ENCODE measurements around the gene CALHM4. TPM values are rescaled to one million over a fixed set of nuclear protein-coding genes. Genes with fewer than 3 reads are reported as not detected.

The CALHM4 gene, protein sequence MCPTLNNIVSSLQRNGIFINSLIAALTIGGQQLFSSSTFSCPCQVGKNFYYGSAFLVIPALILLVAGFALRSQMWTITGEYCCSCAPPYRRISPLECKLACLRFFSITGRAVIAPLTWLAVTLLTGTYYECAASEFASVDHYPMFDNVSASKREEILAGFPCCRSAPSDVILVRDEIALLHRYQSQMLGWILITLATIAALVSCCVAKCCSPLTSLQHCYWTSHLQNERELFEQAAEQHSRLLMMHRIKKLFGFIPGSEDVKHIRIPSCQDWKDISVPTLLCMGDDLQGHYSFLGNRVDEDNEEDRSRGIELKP
- total RNA-seq (2014; rRNA removed; shearing (Covaris generic); ENCODE audit: low replicate concordance): not detected in 2 replicates

DNA sequence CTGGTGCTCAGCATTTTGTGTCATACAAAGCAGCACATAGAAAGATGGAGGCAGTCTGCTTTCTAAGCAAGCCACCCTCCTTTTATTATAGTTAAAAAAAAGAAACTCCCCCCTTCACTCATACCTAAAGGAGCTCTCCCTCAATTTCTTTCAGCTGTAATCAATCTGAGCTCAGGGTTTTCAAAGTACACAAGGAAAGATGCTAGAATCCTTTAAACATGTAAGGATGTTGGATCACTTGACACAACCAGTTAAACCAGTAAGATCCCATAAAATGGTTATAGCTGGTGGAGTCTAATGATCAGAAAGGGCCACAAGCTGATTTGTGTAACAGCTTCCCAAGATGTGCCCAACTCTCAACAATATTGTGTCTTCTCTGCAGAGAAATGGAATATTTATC is at the start of gene CALHM4:
TSS of gene CALHM4 (plus strand) at position 301 of the 400 bp plus-strand sequence. CDS start at position 344, 43 bp downstream.
- no peak within 1 kb of the TSS for H3K4me3 ChIP-seq
- no peaks in the 10 kb centered on the region for H3K27me3 ChIP-seq
- no peak for DNase-seq
- H3K9me3 ChIP-seq: no peaks in the 10 kb centered on the region
- no peaks in the 10 kb centered on the region for H3K36me3 ChIP-seq

DNA sequence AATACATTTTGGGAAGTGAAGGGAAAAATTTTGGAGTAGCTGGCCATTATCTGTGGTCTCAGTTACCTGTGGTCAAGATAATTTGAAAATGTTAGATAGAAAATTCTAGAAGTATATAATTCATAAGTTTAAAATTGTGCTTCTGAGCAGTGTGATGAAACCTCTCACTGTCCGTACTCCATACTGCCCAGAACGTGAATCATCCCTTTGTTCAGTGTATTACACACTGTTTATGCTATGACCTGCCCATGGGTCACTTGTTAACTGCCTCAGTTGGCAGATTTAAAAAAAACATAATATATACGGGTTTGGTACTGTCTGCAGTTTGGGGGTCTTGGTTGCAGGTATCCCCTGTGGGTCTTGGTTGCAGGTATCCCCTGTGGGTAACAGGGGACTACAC is 46.2 kb upstream of the CALHM4 start:
- Histone ChIP-seq H3K4me3 (no peak overlapping the region), H3K36me3 (no peaks in the 10 kb centered on the region), H3K9me3 (peaks cover 2% of the 10 kb centered on the region; the same call in 1 of the 2 replicates), H3K27me3 (no peaks in the 10 kb centered on the region)
- DNase-seq: no peak

DNA sequence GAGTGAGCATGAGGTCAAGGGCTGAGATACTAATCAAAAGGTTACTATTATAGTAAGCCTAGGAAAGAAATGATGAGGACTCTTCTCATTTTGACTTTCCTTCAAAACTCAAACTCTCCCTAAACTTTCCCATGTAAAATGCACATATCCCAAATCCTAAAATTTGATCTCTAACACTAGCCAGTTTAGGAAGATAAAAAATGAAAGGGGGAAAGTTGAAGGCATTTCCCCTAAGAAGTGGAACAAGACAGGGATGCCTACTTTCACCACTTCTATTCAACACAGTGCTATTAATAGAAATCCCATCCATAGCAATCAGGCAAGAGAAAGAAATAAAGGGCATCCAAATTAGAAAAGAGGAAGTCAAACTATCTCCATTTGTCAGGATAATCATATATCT is 45.0 kb upstream of the CALHM4 start:
- H3K27me3 ChIP-seq: no peaks in the 10 kb centered on the region
- H3K9me3 ChIP-seq: peaks cover 2% of the 10 kb centered on the region; the same call in 1 of the 2 replicates
- H3K4me3 ChIP-seq: no peak overlapping the region
- no peaks in the 10 kb centered on the region for H3K36me3 ChIP-seq
- DNase-seq: no peak

DNA sequence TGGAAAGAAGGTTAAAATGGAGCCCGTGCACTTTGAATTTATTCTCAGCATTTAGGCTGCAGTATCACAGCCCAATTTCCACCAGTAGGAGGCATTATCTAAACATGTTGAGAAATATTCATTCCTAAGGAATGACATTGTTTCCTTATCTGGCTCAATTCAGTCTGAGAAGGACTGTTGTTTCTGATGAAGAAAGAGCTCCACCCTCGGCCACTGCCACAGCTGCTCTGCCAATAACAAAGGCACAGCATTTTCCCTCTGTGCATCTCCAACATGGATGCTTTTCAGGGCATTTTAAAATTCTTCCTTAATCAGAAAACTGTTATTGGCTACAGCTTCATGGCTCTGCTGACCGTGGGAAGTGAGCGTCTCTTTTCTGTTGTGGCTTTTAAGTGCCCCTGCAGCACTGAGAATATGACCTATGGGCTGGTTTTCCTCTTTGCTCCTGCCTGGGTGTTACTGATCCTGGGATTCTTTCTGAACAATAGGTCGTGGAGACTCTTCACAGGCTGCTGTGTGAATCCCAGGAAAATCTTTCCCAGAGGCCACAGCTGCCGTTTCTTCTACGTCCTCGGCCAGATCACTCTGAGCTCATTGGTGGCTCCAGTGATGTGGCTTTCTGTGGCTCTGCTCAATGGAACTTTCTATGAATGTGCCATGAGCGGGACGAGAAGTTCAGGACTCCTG is 42.0 kb upstream of the CALHM4 start, which contains the start of gene CALHM5:
TSS of gene CALHM5 (plus strand) at position 216 of the 687 bp plus-strand sequence. CDS start at position 274, 58 bp downstream.
- H3K36me3 ChIP-seq: no peaks in the 10 kb centered on the region
- H3K4me3 ChIP-seq: peak within 1 kb of the TSS; percentile 15
- no peaks in the 10 kb centered on the region for H3K27me3 ChIP-seq
- DNase-seq: peak; percentile 50
- H3K9me3 ChIP-seq: peaks cover 2% of the 10 kb centered on the region; the same call in 1 of the 2 replicates

DNA sequence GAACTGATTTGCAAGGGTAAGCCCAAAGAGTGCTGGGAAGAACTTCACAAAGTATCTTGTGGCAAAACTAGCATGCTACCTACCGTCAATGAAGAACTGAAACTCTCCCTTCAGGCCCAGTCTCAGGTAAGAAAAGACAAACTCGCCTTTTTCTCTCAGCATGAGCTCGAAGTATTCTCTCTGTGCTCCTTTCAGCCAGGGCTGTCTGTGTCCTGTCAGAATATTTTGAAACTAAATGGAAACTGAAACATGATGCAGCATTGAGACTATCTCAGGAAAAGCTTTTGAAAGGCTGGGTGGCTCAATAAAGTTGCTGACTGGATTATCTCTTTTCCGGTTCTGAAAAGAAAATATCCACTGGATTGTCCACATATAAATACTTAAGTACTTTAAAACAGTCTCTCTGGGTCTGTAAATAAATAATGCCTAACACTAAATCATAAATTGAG is 41.4 kb upstream of the CALHM4 start:
- peak overlapping the region; percentile 15 for H3K4me3 ChIP-seq
- no peak for DNase-seq
- no peaks in the 10 kb centered on the region for H3K36me3 ChIP-seq
- peaks cover 2% of the 10 kb centered on the region; the same call in 1 of the 2 replicates for H3K9me3 ChIP-seq
- no peaks in the 10 kb centered on the region for H3K27me3 ChIP-seq

DNA sequence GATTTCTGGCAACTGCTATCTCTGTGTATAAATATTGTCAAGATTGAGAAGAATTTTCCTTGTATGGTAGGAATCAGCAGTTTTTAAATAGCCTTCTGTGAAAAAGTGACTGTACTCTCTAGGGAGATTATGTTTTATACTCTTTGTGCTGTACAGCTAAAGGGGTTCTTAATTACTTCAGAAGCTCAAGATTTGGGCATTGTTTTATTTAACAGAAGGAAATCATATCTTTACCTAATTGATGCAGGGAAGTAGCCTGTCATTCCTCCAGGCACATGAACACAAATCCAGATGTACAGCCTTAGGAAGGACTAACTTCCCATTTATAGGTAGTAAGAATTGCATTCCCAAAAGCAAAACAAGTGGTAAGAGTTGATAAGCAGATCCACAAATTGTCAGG is 40.8 kb upstream of the CALHM4 start:
- H3K27me3 ChIP-seq: no peaks in the 10 kb centered on the region
- H3K9me3 ChIP-seq: peaks cover 2% of the 10 kb centered on the region; the same call in 1 of the 2 replicates
- no peak for DNase-seq
- H3K4me3 ChIP-seq: peak overlapping the region; percentile 15
- H3K36me3 ChIP-seq: no peaks in the 10 kb centered on the region

DNA sequence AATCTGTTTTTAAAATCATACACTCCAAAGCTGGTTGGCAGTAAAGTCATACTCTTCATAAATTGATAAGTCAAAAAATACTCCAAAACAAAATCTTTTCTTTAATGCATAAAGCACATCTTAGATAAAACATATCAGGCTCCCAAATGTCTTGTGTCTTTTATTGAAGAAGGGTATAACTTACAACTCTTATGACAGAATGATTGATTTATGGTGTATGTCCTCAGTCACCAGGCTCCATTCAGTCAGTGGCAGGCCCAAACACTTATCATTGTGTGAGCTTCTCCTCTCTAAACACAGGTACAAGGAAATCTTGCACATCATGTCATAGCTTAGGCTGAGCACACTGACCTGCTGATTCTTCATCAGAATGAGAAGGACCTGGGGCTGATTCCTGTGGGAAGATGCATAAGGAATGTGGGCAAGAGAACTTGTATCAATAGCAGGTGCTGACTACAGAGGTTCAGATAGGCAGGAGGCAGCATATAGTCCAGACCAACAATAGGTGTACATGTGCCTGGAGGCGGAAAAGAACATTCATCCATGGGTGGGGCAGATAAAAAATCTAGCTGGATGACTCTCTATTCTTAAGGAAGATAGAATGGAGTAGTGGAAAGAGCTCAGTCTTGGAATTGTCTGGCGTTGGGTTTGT is 40.2 kb upstream of the CALHM4 start:
- H3K4me3 ChIP-seq: no peak overlapping the region
- no peak for DNase-seq
- H3K36me3 ChIP-seq: no peaks in the 10 kb centered on the region

DNA sequence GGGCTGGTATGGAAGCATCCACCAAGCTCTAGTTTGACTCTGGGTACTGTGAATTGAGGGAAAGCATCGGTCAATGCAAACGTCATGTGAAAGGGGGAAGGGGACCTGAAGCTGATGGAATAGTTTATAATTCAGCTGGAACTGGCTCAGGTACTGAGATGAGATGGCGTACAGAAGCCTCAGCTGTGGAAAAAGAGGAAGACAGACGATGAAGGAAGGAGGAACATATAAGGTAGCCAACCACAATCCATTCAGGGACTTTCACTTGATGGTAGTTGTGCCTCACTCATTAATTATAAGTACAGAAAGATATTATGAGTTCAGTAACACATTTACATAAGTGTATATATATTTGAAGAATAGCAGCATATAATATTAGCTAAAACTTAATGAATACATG is 39.4 kb upstream of the CALHM4 start:
- no peak for DNase-seq
- no peaks in the 10 kb centered on the region for H3K36me3 ChIP-seq
- no peak overlapping the region for H3K4me3 ChIP-seq
- no peaks in the 10 kb centered on the region for H3K27me3 ChIP-seq
- H3K9me3 ChIP-seq: peaks cover 2% of the 10 kb centered on the region; the same call in 1 of the 2 replicates

More for the DNA sequence above, 40.2 kb upstream of the CALHM4 start:
- Histone ChIP-seq H3K27me3 (no peaks in the 10 kb centered on the region), H3K9me3 (peaks cover 2% of the 10 kb centered on the region; the same call in 1 of the 2 replicates)

DNA sequence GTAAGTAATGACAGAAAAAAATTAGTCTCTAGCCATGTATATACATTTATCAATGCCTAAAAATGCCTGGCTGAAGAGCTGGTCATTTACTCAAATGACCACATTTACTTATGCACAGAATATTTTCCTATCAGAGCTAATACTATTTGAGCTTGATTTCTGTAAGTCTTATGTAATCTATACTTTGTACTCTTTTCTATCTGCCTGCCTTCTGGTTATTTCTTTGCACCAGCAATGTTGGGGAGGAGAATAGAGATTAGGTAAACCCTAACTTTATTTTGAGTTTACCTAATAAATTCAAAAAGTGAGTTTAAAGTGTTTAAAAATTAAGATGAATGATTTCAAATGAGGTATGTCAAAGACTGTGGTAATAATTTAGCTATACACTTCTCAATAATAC is 38.4 kb upstream of the CALHM4 start:
- no peak overlapping the region for H3K4me3 ChIP-seq
- DNase-seq: no peak
- H3K27me3 ChIP-seq: no peaks in the 10 kb centered on the region
- no peaks in the 10 kb centered on the region for H3K9me3 ChIP-seq
- H3K36me3 ChIP-seq: no peaks in the 10 kb centered on the region

DNA sequence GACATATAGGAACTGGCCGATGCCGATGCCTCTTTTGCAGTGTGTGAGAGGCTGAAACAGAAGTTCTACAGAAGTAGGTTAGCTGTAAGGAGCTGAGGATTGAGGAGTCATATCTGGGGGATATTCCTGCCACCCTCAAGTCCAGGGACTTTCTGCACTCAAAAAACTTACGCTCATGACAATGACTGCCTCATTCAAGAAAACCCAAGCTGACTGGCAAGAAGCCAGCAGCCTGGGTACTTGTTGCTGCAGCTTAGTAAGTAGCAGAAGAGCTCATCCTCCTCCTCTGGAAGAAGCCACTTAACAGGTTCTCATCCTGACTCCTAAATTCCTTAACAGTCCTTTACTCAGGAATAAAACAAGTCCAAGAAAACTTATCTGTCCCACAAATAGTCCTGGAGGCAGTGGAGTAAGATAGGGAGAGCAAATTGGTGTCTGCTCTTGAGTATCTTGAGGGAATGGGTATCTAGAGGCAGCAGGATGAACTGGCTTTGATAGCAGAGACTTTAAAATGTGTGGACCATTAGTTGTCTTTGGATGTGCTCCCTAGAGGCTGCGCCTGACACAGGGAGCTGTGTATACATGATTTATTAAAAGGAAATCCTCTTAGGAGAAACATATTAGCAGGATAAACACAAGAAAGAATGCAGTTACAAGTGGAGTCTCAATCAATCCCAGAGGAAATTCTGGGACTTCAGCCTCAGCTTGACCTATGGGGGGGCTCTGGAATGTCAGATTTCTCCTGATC is 34.8 kb upstream of the CALHM4 start:
- no peaks in the 10 kb centered on the region for H3K27me3 ChIP-seq
- H3K36me3 ChIP-seq: no peaks in the 10 kb centered on the region
- H3K9me3 ChIP-seq: no peaks in the 10 kb centered on the region
- no peak for DNase-seq
- H3K4me3 ChIP-seq: no peak overlapping the region

DNA sequence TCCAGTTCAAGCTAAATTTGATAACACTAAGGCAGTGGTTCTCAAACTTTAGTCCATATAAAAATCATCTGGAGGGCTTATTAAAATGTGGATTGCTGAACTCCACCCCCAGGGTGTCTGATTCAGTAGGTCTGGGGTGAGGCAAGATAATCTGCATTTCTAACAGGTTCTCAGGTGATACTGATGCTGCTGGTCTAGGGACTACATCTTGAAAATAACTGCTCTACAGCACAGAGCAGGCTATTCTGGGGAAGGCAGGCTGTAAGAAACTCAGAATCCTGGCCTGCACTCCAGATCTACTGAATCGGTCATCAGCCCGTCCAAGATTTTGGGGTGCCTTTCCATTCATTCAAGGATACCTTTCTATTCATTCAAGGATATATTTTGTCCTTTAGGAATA is 30.7 kb upstream of the CALHM4 start:
- H3K36me3 ChIP-seq: no peaks in the 10 kb centered on the region
- no peak overlapping the region for H3K4me3 ChIP-seq
- H3K9me3 ChIP-seq: no peaks in the 10 kb centered on the region
- H3K27me3 ChIP-seq: peaks cover 3% of the 10 kb centered on the region
- DNase-seq: no peak

DNA sequence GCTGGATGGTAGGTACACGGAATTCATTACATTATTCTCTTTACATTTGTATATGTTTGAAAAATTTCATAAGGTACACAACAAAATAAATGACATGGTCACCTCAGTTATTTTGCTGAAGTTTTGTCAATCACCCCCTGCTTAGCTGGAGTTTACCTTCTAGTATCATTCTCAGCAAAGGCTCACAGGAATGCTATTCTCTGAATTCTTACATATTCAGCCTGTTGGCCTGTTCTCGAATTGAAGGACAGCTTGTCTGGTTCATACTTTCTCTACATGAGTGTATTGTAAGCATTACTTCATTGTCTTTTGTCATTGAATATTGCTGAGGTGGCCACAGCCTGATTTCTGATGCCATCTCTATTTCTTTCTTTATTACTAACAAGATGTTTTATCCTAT is 29.3 kb upstream of the CALHM4 start:
- DNase-seq: no peak

DNA sequence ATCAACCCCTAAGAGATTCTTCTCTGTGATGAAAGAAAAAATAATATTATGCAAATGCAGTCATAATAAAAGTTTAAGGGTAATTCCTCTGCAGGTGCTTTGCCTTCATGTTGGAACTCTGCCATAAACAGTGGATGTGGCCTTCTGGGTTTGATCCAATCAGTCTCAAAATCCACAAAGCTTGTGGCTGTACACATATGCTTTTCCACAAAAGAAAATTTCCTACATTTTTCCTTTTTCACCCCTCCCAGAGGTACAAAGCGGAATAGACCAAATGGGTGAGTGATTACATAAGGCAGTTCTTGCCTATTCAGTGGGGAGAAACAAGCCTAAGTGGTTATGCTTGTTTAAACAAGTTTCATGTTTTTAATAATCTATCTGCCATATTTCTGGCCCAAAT is 25.4 kb upstream of the CALHM4 start:
- DNase-seq: no peak
- peaks cover 15% of the 10 kb centered on the region for H3K27me3 ChIP-seq
- H3K36me3 ChIP-seq: no peaks in the 10 kb centered on the region
- no peak overlapping the region for H3K4me3 ChIP-seq
- no peaks in the 10 kb centered on the region for H3K9me3 ChIP-seq

More for the DNA sequence above, 29.3 kb upstream of the CALHM4 start:
- no peaks in the 10 kb centered on the region for H3K36me3 ChIP-seq
- H3K4me3 ChIP-seq: no peak overlapping the region
- peaks cover 5% of the 10 kb centered on the region for H3K27me3 ChIP-seq
- H3K9me3 ChIP-seq: no peaks in the 10 kb centered on the region

DNA sequence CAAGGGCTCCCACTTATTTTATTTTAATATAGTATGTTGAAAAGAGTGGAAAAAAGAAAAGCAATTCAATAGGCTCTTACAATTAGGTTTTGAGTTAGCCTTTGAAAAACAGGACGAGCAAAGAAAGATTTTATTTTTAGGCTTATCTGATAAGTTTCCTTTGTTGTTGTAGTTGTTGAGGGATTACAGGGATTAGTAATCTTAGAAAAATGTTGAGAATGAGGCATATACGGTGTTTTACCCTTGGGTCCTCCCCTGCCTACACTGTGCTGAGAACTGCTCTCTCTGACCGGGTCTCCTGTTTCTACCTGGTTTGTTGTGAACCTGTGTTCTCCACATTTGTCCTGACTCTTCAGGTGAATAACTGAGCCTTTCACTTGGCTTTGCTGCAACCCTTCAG is 24.8 kb upstream of the CALHM4 start:
- no peaks in the 10 kb centered on the region for H3K36me3 ChIP-seq
- DNase-seq: no peak
- peaks cover 18% of the 10 kb centered on the region for H3K27me3 ChIP-seq
- no peak overlapping the region for H3K4me3 ChIP-seq
- H3K9me3 ChIP-seq: no peaks in the 10 kb centered on the region

DNA sequence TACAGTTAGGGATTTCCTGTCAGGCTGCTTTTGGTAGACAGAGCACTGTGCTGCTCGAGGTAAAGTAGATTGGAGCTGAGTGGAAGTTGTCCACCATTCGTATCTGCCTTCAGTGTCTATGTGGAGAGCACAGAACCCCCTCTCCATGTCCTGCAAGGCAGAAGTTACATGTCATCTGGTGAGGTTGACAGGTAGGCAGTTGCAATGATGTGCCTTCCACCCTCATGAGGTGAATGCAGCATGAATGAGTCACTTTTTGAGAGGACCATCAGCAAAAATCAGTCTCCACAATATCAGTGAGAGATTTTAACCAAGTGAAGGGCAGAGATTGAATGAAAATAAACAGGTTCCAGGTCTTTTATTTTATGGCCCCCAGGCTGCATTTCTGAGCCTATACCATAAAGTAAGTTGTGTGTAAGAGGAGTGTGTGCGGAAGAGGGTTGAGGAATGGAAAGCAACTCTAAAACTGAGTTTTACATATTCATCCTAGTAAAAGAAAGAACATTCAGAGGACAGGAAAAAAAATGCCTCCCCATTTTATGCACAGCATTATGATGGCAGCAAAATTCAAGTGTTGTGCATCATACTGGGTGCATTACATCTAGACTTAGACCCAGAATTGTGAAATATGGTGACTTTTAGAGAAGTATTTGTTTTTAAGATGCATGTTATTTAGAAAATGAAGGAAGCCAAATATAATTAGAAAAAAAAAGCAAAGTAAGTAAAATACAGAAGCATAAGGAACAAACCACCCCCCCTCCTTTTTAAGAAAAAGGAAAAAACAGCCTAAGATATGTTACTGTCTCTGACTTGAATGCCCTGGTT is 23.9 kb upstream of the CALHM4 start:
- Histone ChIP-seq H3K27me3 (peaks cover 15% of the 10 kb centered on the region), H3K4me3 (no peak overlapping the region), H3K36me3 (no peaks in the 10 kb centered on the region), H3K9me3 (no peaks in the 10 kb centered on the region)
- DNase-seq: no peak

DNA sequence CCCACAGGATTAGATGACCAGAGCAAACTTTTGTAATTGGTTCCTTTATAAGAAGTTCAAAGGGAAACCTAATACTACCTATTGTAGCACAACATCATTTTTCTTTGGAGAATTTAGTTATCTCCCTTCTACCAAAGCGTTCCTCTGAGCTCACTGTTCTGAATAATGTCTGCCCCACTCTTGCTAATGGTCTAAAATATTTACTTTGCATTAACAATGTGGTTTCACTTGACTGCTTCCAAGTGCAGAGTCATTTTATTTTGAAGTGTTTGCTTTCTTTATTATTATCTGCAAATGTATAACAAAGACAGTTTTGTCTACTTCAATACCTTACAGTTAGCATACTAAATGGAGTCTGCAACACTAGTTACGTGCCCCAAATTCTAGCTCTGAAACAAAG is 23.1 kb upstream of the CALHM4 start:
- peaks cover 15% of the 10 kb centered on the region for H3K27me3 ChIP-seq

More for the DNA sequence above, 23.1 kb upstream of the CALHM4 start:
- no peak for DNase-seq
- H3K4me3 ChIP-seq: no peak overlapping the region
- no peaks in the 10 kb centered on the region for H3K36me3 ChIP-seq
- no peaks in the 10 kb centered on the region for H3K9me3 ChIP-seq

All from MG63 (cell line).